Stimulated activated CD8-positive, alpha-beta memory T cell treated with anti-CD3 and anti-CD28 coated beads, Interleukin-7, amount 100 ng/mL, for 4 hours (primary cell): ENCODE data around the gene JPH4.
"Not testable (repeated sequence)": the region's sequence is repeated elsewhere in the genome, so short reads cannot be mapped to it uniquely, and the experiment has no call there.

Source experiments
- DNase-seq, 2 donors: peaks; one replicate each; pipeline ENCODE4 v3.0.0-alpha.2; 2020; ENCODE audit warnings: low read depth in 2 of 2

JPH4 gene

DNA sequence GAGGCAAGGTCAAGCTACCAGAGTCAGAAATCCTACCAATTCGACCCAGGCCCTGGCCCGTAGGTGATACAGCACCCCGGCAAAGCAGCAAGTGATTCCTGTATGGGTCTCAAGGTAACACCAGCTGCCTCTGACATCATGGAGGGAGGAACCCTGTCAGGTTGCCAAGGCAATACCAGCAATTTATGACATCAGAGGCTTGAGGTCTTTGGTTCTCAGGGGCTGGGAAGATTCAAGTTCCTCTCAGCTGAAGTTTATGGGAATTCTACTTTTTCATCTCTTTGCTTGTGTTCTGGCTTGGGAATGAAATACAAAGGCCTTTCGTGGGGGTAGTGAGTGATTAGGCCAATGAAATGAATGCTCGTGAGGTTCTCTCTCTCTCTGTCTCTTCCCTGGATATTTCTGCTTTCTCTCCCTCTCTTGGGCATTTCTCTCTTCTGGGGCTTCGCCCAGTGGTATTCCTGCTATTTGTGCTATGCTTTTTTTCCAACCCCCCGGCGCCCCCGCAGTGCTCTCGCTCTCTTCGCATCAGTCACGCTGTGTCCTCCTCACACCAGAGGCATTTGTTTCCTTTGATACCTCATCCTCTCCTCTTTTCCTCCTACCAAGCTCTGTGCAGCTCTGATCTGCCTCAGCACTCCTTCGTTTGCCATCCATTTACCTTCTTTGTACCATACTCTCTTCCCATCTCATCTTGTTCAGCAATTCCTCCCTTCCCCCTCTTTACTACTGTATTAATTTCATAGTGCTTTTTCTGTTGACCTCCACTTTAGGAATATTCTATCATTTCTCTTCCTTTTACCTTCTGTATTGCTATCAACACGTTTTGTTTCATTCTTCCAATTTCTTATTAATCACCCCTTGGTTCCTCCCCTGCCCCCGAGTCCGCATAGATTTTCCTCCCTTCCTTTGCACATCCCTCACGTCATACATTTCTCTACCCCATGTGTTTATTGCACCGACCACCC is 30.0 kb downstream of the JPH4 start:
- DNase-seq, result no peak

DNA sequence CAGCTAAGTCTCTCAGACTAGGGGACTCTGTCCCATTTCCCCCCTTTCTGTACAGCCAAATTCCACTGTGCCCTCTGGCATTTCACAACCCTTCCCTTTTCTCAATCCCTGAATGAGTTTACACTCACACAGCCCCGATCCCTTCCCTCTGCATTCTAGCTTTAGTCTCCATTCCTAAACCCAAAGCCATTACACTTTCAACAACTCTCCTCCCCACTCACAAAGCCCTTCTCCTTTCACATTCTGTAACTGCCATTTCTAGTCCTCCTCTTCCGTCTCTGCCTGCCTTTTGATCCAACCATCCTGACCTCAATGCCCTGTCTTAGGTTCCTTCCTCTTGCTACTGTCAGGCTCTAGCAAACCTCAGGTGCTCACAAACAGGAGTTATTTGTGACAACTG is 30.7 kb downstream of the JPH4 start:
- no peak for DNase-seq

DNA sequence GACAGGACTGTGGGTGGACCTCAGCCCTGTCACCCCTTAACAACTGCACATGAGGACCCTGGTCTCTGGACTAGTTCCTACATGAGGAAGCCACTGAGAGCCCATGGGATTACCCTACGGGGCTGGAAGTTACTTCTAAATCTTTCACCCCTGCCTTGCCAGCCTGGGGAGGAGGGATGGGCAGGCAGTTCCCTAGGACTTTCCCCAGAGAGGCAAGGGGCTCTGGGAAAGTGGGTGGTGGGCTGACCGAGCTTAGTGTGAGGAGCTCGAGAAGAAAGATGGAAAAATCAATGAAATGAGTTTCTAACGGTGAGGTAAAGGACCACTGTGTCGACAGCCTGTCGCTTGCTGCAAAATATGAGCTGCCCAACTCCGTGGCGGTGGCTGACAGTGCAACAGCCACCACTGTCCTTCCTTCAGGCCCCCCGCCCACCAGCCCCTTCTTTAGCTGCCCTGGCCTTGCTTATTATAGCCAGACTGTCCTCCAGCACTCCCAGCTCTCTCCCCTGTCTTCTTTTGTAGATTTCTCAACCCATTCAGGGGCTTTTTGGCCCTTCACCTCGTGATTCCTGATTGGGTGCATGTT is 32.0 kb downstream of the JPH4 start:
- no peak for DNase-seq

DNA sequence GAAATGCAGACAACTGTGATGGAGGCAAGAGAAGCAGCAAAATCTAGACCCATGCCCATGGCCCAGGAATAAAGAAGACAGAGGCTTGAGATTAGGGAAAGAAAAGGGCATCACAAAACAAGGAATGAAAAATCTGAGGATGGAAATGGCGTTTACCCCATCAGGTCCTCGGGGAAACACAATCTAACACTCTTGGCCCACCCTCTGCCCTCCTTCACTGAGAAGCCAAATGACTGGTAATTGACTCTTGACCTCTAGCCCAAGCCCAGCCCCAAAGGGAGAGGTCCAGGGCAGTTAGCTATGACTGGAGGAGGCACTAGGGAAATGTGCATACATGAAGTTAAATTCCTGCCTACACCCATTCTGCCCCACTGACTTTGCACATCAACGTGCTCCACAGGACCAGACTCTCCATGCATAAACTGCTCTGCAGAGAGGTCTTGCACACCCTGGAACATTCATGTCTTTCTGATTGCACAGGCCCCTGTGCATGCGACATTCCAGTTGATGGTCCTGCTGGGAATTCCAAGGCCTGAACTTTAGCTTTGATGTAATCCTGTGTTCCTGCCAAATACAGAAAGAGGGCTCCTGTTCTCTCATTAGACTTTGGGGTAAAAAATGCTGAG is 32.7 kb downstream of the JPH4 start:
- DNase-seq, result no peak

DNA sequence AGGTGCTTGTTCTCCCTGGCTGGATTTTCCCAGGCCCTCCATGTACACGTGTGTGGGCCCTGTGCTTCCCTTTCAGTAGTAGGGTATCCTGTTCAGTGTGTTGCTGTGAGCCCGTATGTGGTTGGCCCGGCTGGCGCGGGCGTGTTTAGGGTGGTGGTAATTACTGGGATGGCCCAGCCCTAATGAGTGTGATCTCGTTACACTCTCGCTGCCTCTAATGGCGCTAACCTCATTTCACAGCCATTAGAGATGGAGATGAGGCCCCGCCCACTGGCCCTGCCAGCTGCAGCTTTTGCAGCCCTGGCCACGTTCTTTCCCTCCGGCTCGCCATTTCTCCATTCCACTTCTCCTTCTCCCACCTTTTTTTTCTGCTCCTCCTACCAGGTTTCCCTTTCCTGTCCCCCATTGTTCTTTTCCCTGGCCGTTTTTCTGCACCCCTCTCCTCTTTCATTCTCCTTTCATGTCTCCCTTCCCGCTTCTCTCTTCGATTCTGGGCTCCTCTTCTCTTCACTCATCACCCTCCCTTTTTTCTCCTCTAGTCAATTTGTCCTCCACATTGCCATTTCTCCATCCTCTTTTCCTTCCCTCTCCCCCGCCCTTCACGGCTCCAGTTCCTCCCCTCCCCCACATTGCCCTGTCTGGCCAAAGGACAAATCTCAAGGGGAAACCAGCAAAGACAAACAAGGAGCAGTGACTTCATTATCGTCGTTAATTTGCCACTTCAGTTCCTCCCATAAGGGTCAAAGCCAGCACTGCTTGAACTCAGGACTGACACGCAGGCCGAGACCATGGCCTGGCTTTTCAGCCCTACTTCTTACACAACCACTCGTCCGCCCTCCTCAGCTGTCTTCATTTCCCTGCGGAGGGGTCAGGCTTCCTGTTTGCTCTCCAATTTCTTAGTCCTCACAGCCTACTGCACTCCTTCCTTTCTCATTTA is 33.8 kb downstream of the JPH4 start:
- DNase-seq, result no peak

DNA sequence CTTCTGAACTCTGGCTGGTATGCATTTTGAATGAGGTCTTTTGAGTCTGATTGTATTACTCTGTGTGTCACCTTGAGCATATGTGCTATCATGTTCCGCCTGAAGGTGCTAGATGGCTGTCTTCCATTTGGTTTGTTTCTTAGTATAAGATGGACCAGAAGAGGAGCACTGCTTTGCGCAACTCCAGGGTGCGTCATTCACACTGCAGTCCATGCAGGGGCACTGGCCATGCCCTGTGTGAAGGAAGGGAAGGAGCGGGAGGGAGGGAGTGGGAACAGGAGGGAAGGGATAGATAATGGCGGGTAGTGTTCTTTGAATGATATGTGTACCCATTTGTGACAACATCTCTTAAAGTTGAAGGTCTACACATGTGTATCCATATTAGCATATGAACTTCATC is 35.2 kb downstream of the JPH4 start:
- no peak for DNase-seq

DNA sequence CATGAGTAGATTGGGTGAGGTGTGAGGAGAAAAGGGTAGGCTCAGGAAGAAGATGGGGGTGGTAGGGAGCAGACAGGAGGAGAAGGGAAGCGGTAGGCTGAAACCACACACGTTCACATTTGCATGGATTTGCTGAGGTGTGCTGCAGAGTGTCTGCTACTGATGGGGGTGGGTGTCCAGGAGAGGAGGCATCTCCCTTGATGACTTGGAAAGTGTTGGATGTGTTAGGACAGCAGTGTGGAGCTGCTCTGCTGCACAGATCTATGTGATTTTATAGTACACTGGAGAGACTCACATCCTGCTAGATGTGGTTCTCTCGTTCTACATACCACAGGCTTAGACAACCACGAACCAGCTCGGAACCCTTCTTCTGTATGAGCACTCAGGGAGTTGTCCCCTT is 36.3 kb downstream of the JPH4 start:
- DNase-seq, result no peak

DNA sequence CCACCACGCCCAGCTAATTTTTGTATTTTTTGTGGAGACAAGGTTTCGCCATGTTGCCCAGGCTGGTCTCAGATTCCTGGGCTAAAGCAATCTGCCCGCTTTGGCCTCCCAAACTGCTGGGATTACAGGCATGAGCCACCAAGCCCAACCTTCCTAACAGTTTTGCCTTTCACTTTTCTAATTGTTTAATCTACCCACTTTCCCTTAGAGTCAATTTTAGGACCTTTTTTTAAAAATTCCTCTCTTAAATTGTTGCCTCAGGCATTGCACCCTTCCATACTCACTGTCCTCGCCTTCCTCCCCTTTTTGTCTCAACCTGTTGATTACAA is 38.5 kb downstream of the JPH4 start:
- DNase-seq, result no peak

DNA sequence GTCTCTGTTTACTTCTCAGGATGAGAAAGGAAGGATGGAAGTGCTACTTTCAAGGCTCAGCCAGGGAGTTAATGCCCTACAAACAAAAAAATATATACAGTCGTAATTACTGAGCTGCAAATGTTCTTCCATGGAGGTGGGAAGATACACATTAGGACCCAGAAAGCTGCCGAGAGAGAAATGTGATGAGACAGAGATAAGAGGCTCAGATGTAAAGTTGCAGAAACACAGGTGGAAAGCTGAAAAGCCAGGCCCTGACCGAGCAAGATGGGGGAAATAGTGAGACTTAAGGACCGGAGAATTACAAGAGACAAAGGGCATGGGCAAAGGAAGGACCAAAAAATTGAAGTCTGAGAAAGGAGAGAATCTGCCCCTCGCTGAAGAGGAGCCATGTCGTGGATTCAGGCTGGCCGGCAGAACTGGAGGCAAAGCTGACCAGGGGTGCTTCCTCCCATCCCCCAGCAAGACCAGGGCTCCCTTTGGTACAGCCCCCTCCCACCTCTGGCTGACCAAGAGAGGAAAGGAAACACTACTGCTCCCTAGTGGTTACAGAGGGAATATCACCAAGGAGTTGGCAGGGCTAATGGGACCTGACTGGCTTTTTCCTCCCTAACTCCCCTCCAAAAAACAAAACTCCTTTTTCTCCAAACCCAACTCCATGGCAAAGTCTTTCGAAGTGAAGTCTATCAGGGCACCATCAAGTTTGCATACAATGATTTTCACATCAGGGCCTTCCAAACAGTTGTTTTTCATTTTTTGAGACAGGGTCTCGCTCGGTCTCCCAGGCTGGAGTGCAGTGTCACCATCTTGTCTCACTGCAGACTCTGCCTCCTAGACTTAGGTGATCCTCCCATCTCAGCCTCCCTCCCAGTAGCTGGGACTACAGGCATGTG is 39.1 kb downstream of the JPH4 start:
- no peak for DNase-seq

DNA sequence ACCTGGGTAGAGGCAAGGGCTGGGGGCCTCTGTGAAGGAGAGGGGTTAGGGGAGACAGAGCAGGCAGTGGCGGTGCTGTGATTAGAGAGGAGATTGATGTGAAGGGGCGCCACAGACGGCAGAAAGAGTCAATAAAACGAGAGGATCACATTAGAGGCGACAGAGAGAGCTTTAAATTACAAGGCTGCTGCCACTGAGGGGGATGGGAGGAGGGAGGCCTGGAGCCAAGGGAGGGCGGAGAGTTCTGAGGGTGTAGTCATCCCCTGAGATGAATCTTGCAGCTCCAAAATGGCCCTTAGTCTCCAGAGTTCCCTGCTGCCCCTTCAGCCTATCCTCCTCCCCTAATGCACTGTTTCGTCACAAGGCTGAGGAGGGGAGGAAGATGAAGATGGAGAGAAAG is 39.8 kb downstream of the JPH4 start:
- DNase-seq, result no peak

DNA sequence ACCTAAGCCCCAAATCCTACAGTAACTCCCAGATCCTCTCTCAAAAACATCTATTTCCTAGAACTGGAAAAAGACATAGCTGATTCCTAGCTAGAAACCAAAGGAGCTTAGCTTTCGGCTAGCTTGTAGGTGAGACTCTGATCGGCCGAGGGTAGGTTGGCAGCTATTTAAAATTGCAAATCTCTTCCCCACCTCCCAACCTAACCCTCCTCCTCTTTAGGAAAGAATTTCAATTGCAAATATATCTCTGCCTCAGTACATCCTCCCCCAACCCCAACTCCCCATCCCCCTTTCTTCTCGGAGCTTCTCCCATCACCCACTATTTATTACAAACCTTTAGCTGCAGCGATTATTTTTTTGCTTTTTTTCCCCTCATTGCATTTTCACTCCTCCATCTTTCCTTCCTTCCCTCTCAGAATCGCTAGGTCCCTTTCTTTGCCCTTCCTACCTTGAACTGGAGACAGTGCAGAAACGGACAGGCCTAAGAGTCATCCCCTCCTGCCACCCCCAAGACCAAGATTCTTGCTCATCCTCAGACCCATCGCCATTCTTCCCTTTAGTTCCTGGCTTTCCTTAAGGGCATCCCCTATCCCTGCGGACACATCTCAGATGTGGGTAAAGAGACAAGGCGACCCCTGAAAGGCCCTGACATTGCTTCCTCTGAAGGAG is 40.4 kb downstream of the JPH4 start:
- DNase-seq, result no peak

DNA sequence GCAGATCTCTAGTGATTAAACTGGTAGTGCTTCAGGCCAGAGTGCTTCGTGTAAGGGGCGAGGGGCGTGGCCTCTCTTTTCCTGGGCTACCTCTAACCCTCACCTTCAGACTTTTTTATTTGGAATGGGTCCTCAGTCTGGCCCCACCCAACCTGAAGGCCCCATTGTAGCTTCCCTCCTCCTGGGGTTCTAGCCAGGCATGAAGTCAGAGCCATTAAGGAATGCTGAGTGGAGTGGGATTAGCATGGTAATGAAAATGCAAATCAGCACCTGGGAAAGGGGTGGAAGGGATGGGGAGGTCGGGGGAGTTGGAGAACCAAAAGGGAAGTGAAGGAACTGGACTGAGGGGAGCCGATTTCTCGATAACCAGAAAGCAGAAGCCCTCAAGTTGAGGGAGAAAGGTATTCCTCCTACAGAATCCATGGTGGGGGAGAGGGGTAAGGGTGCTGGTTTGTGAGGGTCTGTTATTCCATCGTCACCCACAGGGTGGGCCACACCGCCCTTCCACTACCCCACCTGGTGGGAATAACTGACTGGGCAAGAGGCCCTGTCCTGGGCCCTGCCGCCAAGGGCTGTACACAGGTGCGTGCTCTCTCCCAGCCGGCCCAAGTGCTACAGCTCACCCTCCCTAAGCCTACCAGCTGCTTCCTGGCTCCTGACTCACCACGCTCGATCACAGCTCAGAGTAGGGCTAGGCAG is 41.1 kb downstream of the JPH4 start:
- no peak for DNase-seq

DNA sequence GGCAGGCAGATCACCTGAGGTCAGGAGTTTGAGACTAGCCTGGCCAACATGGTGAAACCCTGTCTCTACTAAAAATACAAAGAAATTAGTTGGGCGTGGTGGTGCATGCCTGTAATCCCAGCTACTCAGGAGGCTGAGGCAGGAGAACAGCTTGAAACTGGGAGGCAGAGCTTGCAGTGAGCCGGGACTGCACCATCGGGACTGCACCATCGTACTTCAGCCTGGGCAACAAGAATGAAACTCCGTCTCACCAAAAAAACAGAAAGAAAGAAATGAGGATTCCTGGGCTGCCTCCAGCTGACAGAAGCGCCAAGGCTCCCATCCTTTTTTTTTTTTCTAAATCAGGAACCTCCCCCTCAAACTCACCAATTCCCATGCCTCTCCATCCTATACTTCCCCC is 41.7 kb downstream of the JPH4 start:
- DNase-seq, result not testable (repeated sequence)

DNA sequence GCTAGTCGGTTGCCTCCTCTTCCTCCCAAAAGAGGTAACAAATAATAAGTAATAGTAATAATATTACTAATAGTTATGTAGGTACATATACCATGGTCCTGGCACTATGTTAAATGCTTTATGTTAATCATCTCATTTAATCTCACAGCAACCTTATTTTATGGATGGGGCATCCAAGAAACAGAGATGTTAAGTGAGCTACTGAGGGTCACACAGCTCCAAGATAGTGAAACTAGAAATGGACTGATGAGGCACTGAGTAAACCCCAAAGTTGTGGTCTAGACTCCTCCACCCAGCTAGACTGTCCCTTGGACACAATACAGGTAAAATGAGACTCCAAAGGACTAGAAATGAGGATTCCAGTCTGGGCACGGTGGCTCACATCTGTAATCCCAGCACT is 42.1 kb downstream of the JPH4 start:
- no peak for DNase-seq

DNA sequence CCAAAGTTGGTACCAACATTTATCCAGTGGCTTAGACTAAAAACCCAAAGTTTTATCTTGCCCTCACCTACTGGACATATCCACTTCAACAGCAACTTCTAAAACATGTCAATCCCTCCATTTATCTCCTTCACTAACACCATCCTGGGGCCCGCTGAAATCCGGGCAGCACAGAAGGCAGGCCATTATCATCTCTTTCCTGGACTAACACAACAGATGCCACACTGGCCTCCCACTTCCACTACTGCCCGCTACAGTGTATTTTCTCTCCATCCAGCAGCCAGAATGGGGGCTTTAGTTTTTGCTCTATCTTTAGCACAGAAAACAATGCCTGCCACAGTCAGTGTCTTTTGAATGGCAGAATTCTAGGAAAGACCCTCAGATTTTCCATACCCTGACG is 42.6 kb downstream of the JPH4 start:
- no peak for DNase-seq

DNA sequence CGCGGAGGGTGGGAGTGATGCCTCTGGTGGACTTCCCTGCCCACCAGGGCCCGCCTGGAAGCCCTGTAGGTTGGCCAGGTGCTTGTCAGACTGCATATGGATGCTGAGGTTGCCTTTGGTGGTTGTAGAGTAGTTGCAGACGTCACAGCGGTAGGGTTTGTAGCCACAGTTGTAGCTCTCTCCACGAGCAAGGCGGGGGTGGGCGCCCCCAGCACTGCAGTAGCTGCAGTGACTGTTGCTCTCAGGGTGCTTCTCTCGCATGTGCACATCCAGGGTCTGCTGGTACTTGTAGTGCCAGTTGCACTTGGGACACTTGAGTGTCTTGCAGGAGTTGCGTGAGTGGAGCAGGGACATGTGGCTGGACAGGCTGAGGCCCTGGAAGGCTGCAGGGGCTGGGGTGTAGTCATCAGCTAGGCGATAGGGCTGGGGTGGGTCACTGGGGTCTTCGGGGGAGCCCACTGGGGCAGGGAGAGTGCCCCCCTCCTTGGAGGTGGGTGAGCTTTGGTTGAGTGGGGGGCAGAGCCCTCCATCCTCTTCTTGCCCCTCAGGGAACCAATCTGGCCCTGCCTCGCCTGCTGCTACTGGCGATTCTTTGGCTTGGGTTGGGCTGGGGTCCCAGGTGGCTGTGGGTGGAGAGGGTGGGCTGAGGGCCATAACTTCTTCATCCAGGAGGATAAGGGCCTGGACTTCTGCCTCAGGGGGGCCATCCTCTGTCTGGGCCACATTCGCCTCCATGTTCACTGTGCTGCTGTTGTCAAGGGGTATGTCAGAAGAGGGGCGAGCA is 44.7 kb downstream of the JPH4 start:
- DNase-seq, result no peak

DNA sequence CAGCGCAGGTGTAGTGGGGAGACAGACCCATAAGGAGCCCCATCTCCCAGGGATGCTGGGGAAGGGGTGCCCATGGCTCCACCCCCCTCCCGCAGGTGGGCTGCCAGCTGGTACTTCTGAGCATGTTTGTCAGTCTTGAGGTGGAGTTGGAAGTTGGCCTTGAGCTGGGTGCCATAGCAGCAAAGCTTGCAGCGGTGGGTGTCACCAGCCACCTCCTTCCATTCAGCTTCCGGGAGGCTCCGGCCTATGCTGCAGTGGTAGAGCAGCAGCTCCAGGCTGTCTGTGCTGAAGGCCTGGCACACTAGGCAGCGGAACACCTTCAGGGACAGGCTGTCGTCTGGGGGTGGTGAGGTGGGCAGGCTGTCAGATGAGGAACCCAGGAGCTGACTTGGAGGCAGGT is 45.9 kb downstream of the JPH4 start:
- no peak for DNase-seq

DNA sequence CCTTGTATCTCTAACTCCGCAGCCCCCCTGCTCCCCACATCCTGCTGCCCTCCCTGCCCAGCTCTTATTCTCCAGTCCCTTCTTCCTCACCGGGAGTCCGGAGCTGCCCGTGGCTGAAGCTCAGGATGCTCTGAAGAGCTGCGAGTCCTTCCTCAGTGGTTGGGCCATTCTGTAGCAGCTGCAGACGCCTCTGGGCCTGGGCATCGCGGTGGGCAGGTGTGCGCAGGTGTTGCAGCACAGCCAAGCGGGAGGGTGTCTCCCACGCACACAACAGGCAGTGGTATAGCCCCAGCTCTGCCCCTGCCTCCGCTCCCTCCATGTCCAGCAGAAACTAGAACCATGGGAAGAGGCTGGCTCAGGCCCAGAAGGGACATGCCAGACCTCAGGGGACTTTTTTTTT is 47.2 kb downstream of the JPH4 start:
- no peak for DNase-seq
